HEK293 (cell line): Measurements from ENCODE around the gene TXNIP.

Experiments used
- CTCF ChIA-PET: fragments of 350-600 bp; formaldehyde crosslinking; extraction: SDS; loops from one replicate; lab custom pipeline; 2021; ENCODE audit warnings: antibody characterized with exemption; lab: Yijun Ruan, JAX
- POLR2A ChIA-PET: fragments of 300-600 bp; formaldehyde crosslinking; extraction: SDS; loops from one replicate; lab custom pipeline; 2020; ENCODE audit warnings: antibody characterized with exemption, inconsistent platforms; lab: Yijun Ruan, JAX
- H3K27ac ChIP-seq: fragments of 200-500 bp; sonication (Bioruptor generic); 2 replicates; pipeline ENCODE4 v1.5.1; 2014; ENCODE audit warnings: low read depth, low read length, control low read depth, inconsistent platforms; ENCODE audit errors: extremely low read depth
- H3K36me3 ChIP-seq, 2 experiments: fragments of 200-500 bp in 1 of 2; sonication (Bioruptor generic) in 1 of 2; 1 replicate in 1 of 2; 2 replicates in 1 of 2; pipeline ENCODE4 v1.5.1; 2014 to 2017; ENCODE audit warnings: inconsistent platforms in 2 of 2, low read length in 2 of 2; ENCODE audit not compliant: control insufficient read depth in 2 of 2, insufficient read depth in 1 of 2
- H3K4me1 ChIP-seq: fragments of 200-500 bp; sonication (Bioruptor generic); 2 replicates; pipeline ENCODE4 v1.5.1; 2014; ENCODE audit warnings: mild to moderate bottlenecking, low read length, inconsistent platforms; ENCODE audit not compliant: control insufficient read depth, insufficient read depth
- H3K4me3 ChIP-seq: 2 replicates; pipeline ENCODE4 v1.5.1; 2011; ENCODE audit warnings: low read depth, mild to moderate bottlenecking, control low read depth, low read length, moderate library complexity
- H3K9me3 ChIP-seq: fragments of 200-500 bp; sonication (Bioruptor generic); 2 replicates; pipeline ENCODE4 v1.5.1; 2014; ENCODE audit warnings: low read depth, low read length, inconsistent platforms; ENCODE audit not compliant: control insufficient read depth, insufficient read depth
- HOXC10 ChIP-seq: sonication (generic); formaldehyde crosslinking; IDR thresholded peaks from 2 replicates; pipeline ENCODE4 v1.8.1; 2023; ENCODE audit warnings: mild to moderate bottlenecking, missing genetic modification reagents
- MEIS1 ChIP-seq: sonication (generic); formaldehyde crosslinking; IDR thresholded peaks from 2 replicates; pipeline ENCODE4 v1.8.1; 2022; ENCODE audit warnings: missing genetic modification reagents, mild to moderate bottlenecking, borderline replicate concordance
- MZF1 ChIP-seq: fragments of 450-650 bp; formaldehyde crosslinking; IDR thresholded peaks from 2 replicates; pipeline ENCODE4 v1.5.1; 2017; ENCODE audit warnings: missing biosample characterization, missing genetic modification characterization, borderline replicate concordance
- PRDM4 ChIP-seq: fragments of 450-650 bp; formaldehyde crosslinking; IDR thresholded peaks from 2 replicates; pipeline ENCODE4 v1.5.1; 2017; ENCODE audit warnings: missing biosample characterization, missing genetic modification characterization
- PRDM6 ChIP-seq: fragments of 450-650 bp; formaldehyde crosslinking; IDR thresholded peaks from 2 replicates; pipeline ENCODE4 v1.5.1; 2017; ENCODE audit warnings: missing biosample characterization, missing genetic modification characterization
- REPIN1 ChIP-seq: fragments of 450-650 bp; formaldehyde crosslinking; IDR thresholded peaks from 2 replicates; pipeline ENCODE4 v1.5.1; 2017; ENCODE audit warnings: missing biosample characterization, missing genetic modification characterization, low read depth
- ZBTB26 ChIP-seq: fragments of 450-650 bp; formaldehyde crosslinking; optimal IDR thresholded peaks from 2 replicates; pipeline ENCODE3; 2016; ENCODE audit warnings: missing biosample characterization, mild to moderate bottlenecking, missing genetic modification characterization
- ZBTB44 ChIP-seq: fragments of 450-650 bp; IDR thresholded peaks from 2 replicates; pipeline ENCODE4 v1.5.1; 2018; ENCODE audit warnings: missing biosample characterization, mild to moderate bottlenecking, missing genetic modification characterization
- ZIC2 ChIP-seq: fragments of 450-650 bp; formaldehyde crosslinking; IDR thresholded peaks from 2 replicates; pipeline ENCODE4 v1.5.1; 2016; ENCODE audit warnings: missing biosample characterization, missing genetic modification characterization
- ZNF148 ChIP-seq: fragments of 450-650 bp; formaldehyde crosslinking; IDR thresholded peaks from 2 replicates; pipeline ENCODE4 v1.5.0; 2017; ENCODE audit warnings: missing biosample characterization, missing genetic modification characterization, borderline replicate concordance
- ZNF175 ChIP-seq: fragments of 450-650 bp; formaldehyde crosslinking; IDR thresholded peaks from 2 replicates; pipeline ENCODE4 v1.5.1; 2016; ENCODE audit warnings: missing biosample characterization, missing genetic modification characterization
- ZNF391 ChIP-seq: fragments of 450-650 bp; formaldehyde crosslinking; IDR thresholded peaks from 2 replicates; pipeline ENCODE4 v1.5.1; 2016; ENCODE audit warnings: low read depth, missing biosample characterization, missing genetic modification characterization, borderline replicate concordance
- ZNF416 ChIP-seq: fragments of 450-650 bp; formaldehyde crosslinking; IDR thresholded peaks from 2 replicates; pipeline ENCODE4 v1.5.1; 2016; ENCODE audit warnings: missing biosample characterization, missing genetic modification characterization
- ZNF426 ChIP-seq: fragments of 450-650 bp; formaldehyde crosslinking; IDR thresholded peaks from 2 replicates; pipeline ENCODE4 v1.5.1; 2017; ENCODE audit warnings: missing biosample characterization, missing genetic modification characterization, mild to moderate bottlenecking, inconsistent platforms, moderate library complexity
- ZNF521 ChIP-seq: fragments of 450-650 bp; formaldehyde crosslinking; IDR thresholded peaks from 2 replicates; pipeline ENCODE4 v1.5.1; 2017; ENCODE audit warnings: missing biosample characterization, mild to moderate bottlenecking, missing genetic modification characterization
- ZNF548 ChIP-seq: fragments of 450-650 bp; formaldehyde crosslinking; IDR thresholded peaks from 2 replicates; pipeline ENCODE4 v1.5.1; 2016; ENCODE audit warnings: missing biosample characterization, missing genetic modification characterization
- ZNF660 ChIP-seq: fragments of 450-650 bp; IDR thresholded peaks from 2 replicates; pipeline ENCODE4 v1.5.1; 2018; ENCODE audit warnings: missing biosample characterization, mild to moderate bottlenecking, missing genetic modification characterization
- ZNF692 ChIP-seq: fragments of 450-650 bp; formaldehyde crosslinking; IDR thresholded peaks from 2 replicates; pipeline ENCODE4 v1.5.1; 2016; ENCODE audit warnings: missing biosample characterization, missing genetic modification characterization
- ZNF777 ChIP-seq: fragments of 450-650 bp; formaldehyde crosslinking; IDR thresholded peaks from 2 replicates; pipeline ENCODE4 v1.5.1; 2017; ENCODE audit warnings: missing biosample characterization, missing genetic modification characterization, borderline replicate concordance
- ZNF785 ChIP-seq: fragments of 450-650 bp; formaldehyde crosslinking; IDR thresholded peaks from 2 replicates; pipeline ENCODE4 v1.5.1; 2016; ENCODE audit warnings: missing biosample characterization, missing genetic modification characterization
- ZXDB ChIP-seq: fragments of 450-650 bp; formaldehyde crosslinking; IDR thresholded peaks from 2 replicates; pipeline ENCODE4 v1.5.1; 2016; ENCODE audit warnings: missing biosample characterization, missing genetic modification characterization

The TXNIP gene

GRCh38 chr1:145947551-145947950, 48.8 kb downstream of the TXNIP start (continued):
- no peak for TF ChIP-seq PRDM6 (tag by site-specific recombination)
- TF ChIP-seq ZNF391, result no peak
- TF ChIP-seq MEIS1 (CRISPR knock-in tag), result no peak
- no peak for TF ChIP-seq ZNF148 (tag by site-specific recombination)
- TF ChIP-seq REPIN1 (tag by site-specific recombination), result no peak

GRCh38 chr1:145946477-145946986, 49.8 kb downstream of the TXNIP start:
- Histone ChIP-seq H3K36me3 (peaks cover 0 to 22% of the 10 kb centered on the region in 2 experiments; a peak in 2 of 3 replicates), H3K27ac (no peak overlapping the region), H3K4me3 (no peak overlapping the region), H3K4me1 (no peaks in the 10 kb centered on the region), H3K9me3 (no peaks in the 10 kb centered on the region)
- ChIA-PET POLR2A (no interaction called here), CTCF (interaction anchor here (0.7 kb wide), 1 partner anchor 1395 kb away, joined by 3 read pairs; no protein-coding TSS in a partner anchor)
- TF ChIP-seq ZNF692 (tag by site-specific recombination), result no peak
- TF ChIP-seq ZNF785 (tag by site-specific recombination), result no peak
- TF ChIP-seq ZNF521, result no peak
- no peak for TF ChIP-seq ZNF777 (tag by site-specific recombination)
- TF ChIP-seq ZNF660 (tag by site-specific recombination), result no peak
- no peak for TF ChIP-seq ZNF426 (tag by site-specific recombination)
- no peak for TF ChIP-seq ZNF416 (tag by site-specific recombination)
- TF ChIP-seq PRDM4 (tag by site-specific recombination), result no peak

GRCh38 chr1:145944532-145944931, 51.8 kb downstream of the TXNIP start:
- H3K36me3 ChIP-seq, result peaks cover 0 to 22% of the 10 kb centered on the region in 2 experiments; a peak in 2 of 3 replicates
- no peaks in the 10 kb centered on the region for H3K9me3 ChIP-seq
- TF ChIP-seq ZNF416 (tag by site-specific recombination), result no peak
- TF ChIP-seq ZNF175 (tag by site-specific recombination), result no peak
- no peak for TF ChIP-seq ZIC2 (tag by site-specific recombination)
- TF ChIP-seq HOXC10 (CRISPR knock-in tag), result no peak
- TF ChIP-seq ZBTB26 (tag by site-specific recombination), result no peak
- TF ChIP-seq ZXDB (tag by site-specific recombination), result no peak
- no peak for TF ChIP-seq ZNF548 (tag by site-specific recombination)
- no peak for TF ChIP-seq ZBTB44
- TF ChIP-seq MZF1 (tag by site-specific recombination), result no peak
- POLR2A ChIA-PET, result interaction anchor here (1.1 kb wide), 1 partner anchor 14 kb away, joined by 6 read pairs; the partner anchor contains the start of gene LIX1L
- H3K4me3 ChIP-seq, result no peak overlapping the region
- no peak overlapping the region for H3K27ac ChIP-seq
- CTCF ChIA-PET, result interaction anchor here (0.6 to 1.1 kb wide), 2 partner anchors 54 to 99 kb away, joined by 3 to 5 read pairs; partner anchors contain the start of gene NUDT17
- H3K4me1 ChIP-seq, result no peaks in the 10 kb centered on the region
